GM18519 (cell line): ENCODE measurements around the gene CCDC73.
"Not testable (repeated sequence)": the region's sequence is repeated elsewhere in the genome, so short reads cannot be mapped to it uniquely, and the experiment has no call there.

Experiments
- ATAC-seq: cut with Tn5 transposase; IDR thresholded peaks from one replicate; pipeline ENCODE4 v1.9.1; 2021; ENCODE audit warnings: mild to moderate bottlenecking, moderate library complexity; ENCODE audit not compliant: unreplicated experiment, low FRiP score

Gene CCDC73

GRCh38 chr11:32794439-32794838 is at the start of gene CCDC73:
TSS of gene CCDC73 (minus strand) at chr11:32794662. CDS start at chr11:32760243, 34,419 bp downstream.
- ATAC-seq: no peak

GRCh38 chr11:32843544-32843943 is 49.1 kb upstream of the CCDC73 start:
- no peak for ATAC-seq

DNA sequence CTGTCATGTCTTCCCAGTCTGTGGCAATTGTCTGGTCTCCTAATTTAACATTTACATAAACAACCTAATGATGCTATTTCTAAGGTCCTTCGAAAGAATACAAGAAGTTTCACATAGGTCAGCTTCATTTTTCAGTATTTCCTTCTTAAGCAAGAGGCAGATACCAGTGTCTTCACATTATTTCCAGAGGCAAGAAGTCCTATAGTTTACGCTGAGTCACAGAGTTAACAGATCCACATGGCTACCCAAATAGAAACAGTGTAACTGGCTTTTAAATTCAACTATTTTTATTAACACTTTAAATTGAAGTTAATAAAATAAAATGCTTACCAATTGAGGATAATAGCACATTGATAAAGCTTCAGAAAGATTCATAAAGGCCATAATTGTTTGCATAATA is 46.1 kb upstream of the CCDC73 start:
- ATAC-seq: no peak

DNA sequence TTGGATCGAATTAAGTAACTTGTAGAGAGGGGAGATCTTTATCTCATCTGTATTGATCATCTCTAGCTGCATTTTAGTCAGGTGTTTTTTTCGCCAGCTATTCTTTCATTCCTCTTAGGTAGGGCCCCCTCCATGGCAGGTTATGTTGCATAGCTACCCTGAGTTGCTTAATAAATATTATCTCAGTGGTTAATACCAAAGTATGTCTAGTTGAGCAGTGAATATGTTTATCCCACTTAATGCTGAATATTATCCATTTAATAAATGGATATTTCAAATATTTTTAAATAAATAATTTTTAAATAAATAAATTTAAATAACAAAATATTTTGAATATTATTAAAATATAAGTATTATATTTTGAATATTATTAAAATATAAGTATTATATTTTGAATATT is 44.8 kb upstream of the CCDC73 start:
- no peak for ATAC-seq

DNA sequence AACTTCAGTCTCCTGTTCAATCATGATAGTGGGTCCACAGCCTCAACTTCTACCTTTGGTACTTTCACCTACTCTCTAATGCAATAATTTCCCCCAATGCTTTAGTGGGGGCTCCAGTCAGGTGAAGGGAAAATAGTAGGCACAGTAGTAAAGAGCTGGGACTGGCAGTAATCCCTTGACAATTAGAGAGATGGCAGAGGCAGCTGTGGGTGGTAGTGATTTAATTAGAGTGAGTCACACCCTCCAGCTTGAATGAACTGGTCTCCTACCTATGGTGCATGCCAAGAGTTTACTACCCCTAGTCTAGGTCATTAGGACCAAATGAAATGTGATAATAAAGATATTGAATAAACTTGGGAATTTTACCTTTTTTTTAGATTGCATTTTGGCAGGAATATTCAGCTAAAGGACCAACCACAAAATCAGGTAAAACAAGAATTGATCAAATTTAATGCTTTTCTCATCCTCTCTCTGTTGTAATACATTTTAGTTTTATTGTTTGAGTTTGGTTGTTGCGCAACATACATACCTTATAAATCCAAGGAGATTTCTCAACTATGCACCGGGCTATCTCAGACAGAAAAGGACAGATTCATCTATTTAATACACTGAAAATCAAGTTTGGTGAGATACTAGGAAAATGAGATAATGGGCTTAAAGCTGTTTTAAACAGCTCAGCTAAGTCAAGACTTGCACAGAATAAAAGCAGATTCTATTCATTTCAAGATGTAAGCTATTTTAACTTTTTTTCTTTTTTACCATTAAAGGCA is 44.2 kb upstream of the CCDC73 start:
- no peak for ATAC-seq

DNA sequence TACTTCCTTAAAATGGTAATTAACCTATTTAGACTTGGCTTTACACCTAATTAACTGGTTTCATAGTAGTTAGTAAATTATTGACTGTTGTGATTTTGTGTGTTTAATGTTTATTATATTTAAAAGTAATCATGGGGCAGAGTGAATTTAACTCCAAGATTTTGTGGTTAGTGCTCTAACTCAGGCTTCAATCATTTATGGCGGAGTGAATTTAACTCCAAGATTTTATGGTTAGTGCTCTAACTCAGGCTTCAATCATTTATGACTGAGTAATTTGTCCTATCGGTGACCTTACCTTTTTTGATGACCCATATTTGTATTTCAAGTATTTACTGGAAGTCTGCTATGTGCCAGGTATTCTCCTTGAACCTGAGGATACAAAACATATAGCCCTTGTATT is 42.5 kb upstream of the CCDC73 start:
- ATAC-seq: no peak

DNA sequence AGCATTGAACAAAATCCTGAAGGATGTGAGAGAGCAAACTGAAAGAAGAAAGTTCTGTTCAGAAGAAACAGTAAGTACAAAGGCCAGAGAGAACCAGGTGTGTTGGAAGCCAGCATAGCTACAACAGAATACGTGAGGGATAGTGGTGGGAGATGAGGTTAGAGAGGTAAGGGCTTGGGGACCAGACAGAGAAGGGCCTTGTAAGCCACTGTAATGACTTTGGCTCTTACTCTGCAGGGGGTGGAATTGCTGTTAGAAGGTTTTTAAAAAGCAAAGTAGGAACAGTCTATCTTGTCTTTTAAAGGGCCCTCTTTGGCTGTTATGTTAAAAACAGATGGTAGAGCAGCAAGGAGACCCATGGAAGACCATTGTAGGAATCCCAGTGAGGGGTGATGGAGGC is 39.5 kb upstream of the CCDC73 start:
- no peak for ATAC-seq

DNA sequence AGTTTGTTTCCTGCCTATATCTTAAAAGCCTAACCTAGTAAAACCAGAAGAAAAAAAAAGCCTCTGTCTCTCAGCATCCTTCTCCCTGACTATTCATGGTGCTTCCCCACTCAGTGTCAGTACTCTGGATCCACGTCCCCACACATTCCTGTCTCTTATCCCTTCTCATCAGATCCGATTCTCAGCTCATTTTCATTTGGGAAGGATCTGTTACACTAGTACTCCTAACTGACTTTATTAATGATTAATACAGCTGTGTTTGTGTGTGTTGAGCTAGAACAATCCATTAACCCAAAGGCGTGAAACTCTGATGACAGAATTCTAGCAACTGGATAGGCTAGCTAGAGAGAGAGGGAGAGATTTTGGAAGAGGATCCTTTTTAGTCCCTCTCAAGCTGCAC is 36.8 kb upstream of the CCDC73 start:
- no peak for ATAC-seq

DNA sequence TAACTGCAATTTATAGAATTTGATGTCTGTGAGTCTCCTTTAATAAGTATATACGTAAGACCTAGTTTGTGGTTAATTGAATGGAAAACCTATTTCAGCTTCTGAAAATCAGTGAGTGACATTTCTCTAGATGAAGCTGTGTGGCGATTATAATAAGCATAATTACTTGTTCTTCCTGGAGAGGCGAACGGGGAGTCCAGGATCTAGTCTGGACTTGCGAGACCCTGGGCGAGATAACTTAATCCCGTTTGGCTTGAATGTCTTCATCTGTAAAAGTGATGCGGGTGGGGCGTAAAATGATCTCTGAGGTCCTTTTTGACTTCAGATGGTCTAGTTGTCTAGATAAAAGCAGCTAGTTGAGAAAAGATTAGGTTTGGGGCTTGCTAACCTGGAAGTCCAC is 36.3 kb upstream of the CCDC73 start:
- no peak for ATAC-seq

DNA sequence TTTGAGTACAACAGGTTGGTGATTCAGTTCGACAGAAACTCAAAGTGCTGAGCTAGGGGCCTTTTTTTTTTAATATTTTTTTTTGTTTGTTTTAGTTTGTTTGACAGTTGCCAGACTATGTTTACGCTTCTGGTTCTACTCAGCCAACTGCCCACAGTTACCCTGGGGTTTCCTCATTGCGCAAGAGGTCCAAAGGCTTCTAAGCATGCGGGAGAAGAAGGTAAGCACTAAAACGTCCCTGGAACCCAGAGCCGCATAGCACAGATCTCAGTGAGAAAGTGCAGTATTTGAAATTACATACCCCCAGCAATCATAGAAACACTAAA is 35.9 kb upstream of the CCDC73 start:
- ATAC-seq: no peak

DNA sequence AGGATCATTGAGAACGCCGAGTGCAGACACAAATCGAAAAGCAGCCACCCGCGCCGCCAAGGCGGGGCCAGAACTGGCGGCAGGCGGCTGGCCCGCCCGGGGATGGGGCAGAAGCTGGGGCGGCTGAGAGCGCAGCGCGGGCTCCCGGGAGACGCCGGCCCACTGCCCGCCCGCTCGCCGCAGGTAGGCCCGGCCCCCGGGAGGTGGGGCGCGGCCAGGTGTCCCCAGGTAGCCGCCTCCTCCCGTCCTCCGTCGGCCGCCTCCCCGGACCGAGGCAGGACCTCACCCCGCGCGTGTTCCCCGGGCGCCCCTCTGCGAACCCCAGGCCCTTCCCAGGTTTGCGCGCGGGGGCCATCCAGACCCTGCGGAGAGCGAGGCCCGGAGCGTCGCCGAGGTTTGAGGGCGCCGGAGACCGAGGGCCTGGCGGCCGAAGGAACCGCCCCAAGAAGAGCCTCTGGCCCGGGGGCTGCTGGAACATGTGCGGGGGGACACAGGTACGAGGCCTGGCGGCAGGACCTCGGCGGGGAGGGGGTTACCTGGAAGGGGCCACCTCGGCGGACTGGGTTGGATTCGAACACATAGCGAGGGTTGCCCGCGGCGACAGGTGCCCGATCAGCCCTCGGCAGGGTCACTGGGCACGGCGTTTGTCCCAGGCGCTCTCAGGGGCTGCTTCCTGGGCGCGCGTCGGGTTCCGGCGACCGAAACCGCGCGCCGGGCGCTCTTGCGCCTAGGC is 35.4 kb upstream of the CCDC73 start, which contains the start of gene PRRG4:
Gene PRRG4 (plus strand): TSS at position 248 of the 733 bp plus-strand sequence. CDS start 603 bp downstream, outside the sequence.
- peak; percentile 79 for ATAC-seq

DNA sequence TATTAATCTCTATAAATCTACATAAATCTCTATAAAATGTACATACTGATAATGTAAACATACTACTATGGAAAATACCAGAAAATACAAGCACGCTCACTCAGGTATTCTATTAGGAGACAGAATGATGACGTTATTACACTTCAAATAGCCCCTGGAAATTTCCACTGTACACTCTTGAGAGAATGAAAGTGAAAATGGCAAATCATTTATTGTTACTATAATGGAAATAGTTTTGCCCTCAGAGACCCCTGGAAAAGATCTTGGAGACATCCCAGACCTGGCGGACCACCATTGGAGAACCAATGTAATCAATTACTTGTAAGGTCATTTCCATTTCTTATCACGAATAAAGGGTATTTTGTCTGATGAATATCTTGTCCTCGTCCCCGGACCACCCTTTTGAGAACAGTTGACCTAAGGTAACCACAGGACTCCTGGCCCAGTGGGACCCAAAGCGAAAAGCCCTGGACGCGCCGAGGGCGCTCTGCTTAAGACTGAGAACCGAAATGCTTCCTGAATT is 34.8 kb upstream of the CCDC73 start:
- peak; percentile 37 for ATAC-seq

GRCh38 chr11:32827276-32827675 is 32.8 kb upstream of the CCDC73 start:
- no peak for ATAC-seq

DNA sequence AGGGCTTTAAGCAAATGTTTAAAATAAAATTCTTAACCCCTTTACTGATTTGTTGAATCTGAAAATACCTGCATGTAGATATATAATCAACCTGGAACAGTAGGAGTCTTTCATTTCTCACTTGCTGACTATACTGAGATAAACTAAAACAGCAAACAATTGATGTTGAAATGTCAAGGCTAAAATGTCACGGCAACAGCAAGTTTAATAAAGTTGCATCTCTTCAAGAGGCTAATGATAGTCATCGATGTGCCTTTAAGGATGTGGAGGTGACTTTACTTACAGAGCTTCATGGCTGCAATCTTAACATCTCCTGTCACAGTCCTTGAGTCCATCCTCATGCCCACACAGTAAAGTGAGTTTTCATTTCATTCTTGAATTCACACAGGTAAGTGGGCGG is 31.7 kb upstream of the CCDC73 start:
- no peak for ATAC-seq

DNA sequence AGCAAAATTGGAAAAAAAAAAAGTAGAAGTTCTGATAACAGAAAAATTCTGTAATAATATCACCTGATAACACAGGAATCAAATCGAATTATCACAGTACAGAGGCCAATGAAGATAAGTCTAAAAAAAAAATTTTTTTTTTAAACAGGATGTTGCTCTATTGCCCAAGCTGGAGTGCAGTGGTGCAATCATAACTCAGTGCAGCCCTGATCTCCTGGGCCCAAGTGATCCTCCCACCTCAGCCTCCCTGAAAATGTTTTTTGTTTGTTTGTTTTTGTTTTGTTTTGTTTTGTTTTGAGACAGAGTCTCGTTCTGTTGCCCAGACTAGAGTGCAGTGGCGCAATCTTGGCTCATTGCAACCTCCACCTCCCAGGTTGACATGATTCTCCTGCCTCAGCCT is 29.2 kb upstream of the CCDC73 start:
- not testable (repeated sequence) for ATAC-seq

- ATAC-seq: no peak
Observed at GRCh38 chr11:32821917-32822560, 27.6 kb upstream of the CCDC73 start.

DNA sequence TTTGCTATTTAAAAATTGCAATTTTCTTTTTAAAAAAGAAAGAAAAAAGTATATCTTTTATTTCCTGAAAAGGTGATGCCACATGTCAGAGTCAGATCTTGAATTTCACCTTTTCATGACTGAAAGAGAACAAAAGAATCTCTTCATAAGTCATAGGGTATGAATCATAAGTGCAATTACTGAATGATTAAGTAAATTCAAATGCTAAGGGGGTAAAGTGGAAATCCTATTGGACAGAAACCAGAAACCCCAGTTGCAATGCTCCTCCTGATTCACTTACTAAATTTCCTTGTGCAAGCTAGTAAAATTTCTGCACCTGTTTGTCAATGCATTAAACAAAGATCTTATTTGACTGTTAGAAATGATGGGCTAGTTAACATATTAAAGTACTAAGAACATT is 27.1 kb upstream of the CCDC73 start:
- ATAC-seq: no peak

DNA sequence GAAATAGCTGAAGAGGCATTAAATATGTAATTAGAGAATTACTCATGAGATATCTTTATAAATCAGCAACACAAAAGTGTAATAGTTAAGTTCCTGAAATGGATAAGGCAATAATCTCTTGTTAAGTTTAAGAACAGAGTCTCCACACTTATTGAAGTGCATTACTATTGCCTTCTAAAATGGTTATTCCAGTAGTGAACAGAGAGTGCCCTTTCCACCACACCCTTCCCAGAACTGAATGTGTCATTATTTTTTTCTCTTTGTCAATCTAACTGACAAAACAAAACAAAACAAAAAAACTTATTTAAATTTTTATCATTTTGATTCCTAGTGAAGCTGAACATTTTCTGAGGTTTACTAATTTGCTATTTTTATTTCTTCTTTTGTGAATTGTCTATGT is 26.0 kb upstream of the CCDC73 start:
- ATAC-seq: no peak

DNA sequence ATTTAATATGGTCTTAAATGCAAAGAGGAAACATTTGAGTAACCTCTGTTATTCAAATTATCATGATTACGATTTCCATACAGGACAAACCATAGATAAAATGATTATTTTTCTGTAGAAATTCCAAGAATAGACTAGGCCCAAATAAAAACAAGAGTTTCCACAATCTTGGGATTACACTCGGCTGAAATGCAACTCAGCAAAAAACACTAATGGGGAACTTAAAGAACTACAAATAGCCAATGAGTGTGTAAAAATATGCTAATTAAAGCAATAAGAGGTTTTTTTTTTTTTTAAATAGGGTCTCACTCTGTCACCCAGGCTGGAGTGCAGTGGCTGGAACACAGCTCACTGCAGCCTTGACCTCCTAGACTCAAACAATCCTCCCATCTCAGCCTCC is 24.7 kb upstream of the CCDC73 start:
- no peak for ATAC-seq

DNA sequence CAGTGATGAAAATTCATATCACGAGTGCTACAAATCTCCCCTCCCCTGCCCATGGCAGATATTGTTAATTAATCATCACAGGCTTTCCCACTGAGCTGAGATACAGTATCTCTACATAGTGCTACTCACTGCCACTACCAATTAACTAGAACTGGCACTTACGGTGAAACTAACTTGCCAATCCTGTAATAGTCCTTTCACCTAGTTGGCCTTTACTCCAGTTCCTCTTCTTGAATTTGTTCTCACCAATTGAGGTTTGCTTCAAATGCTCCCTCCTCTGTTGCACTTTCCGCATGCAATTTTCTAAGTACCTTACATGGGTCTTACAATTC is 23.4 kb upstream of the CCDC73 start:
- ATAC-seq: no peak

DNA sequence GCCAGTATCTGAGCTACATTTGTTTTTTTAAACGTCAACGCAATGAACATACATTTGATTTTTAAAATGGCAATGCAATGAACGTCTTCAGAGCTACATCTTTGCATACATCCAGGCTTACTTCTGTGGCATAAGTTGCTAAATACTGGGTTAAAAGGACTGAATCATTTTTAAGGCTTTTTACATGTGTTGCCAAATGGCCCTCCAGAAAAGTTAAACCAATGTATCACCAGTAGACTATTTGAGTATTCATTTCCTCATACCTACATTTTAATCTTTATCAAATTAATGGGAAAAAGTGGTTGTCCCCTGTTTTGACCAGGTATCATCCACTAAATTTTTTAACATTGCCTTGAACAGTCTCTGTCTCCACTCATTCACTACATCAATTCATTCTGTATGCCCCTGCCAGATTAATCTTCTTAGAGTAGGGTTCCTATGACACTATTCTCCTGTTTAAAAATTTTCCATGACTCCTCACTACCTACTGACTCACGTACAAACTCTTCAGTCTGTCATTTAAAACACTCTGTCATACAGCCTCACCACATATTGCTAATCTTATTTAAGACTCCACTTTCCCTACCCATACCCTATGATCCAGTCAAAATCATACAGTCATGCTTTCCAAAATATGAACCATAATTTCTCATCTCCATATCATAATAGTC is 22.9 kb upstream of the CCDC73 start:
- ATAC-seq: no peak
